Measurements from ENCODE around the gene ENAM. TPM values are rescaled to one million over a fixed set of nuclear protein-coding genes. Genes with fewer than 3 reads are reported as not detected.
"Not testable (repeated sequence)": the region's sequence is repeated elsewhere in the genome, so short reads cannot be mapped to it uniquely, and the experiment has no call there.

The ENAM gene
- total RNA-seq, 4 donors from 2014 or later = under 0.01 to 0.10 TPM; not detected in 2

- no peaks in the 10 kb centered on the region for H3K9me3 ChIP-seq
- peak in 1 of 2 donors; percentile 74 for TF ChIP-seq POLR2A (IDR thresholded peaks at IDR 0.05)
- TF ChIP-seq CTCF (IDR thresholded peaks at IDR 0.05) = peak; percentile 86 to 98 (median 93)
- H3K4me3 ChIP-seq (replicated peaks in 1 of 3) = peak within 1 kb of the TSS; percentile 77 to 98 (median 88)
- no peaks in the 10 kb centered on the region for H3K27me3 ChIP-seq
- 0 to 1% methylated on average over 63 to 70 of the region's 70 CpGs for WGBS, 2 donors
- peaks cover 26 to 30% of the 10 kb centered on the region in 2 donors for H3K4me1 ChIP-seq
- DNase-seq = peak; percentile 95 to 97
- intact Hi-C loops (cut with DNase I) = loop anchor here (10.0 kb wide), 1 partner anchor 307 kb away; the partner anchor contains the start of gene DCK
- peaks cover 0 to 2% of the 10 kb centered on the region in 2 donors for H3K36me3 ChIP-seq
- H3K27ac ChIP-seq = peak within 1 kb of the TSS; percentile 90 to 98 (median 95)
Measured at GRCh38 chr4:70687821-70688794, 59.6 kb downstream of the ENAM start, which contains the start of gene UTP3. UTP3 (plus strand) TSS chr4:70688532; CDS start chr4:70688678, 146 bp downstream.

- WGBS, 2 donors = 1 to 3% methylated on average over 19 of the region's 19 CpGs
Measured at GRCh38 chr4:70688795-70689231, 60.3 kb downstream of the ENAM start.

DNA sequence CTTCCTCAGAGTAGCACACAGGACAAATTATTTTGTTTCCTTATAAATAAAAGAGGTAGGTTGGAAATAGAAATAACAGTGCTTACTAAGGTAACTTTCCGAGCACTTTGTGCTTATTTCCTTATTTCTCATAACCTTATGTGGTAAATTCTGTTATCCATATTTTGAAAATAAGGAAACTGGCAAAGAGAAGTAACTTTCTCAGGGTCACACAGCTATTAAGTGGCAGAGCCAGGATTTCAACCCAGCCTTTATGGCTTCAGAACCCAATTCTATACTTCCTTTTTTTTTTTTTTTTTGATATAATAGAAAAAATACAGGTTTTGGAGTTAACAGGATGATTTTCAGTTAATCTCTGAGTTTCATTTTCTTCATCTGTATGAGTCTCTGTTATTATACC lies 63.1 kb downstream of the ENAM start:
- Histone ChIP-seq H3K27ac (no peak overlapping the region), H3K4me1 (peaks cover 26 to 30% of the 10 kb centered on the region in 2 donors), H3K36me3 (peaks cover 0 to 2% of the 10 kb centered on the region in 2 donors), H3K4me3 (replicated peaks in 1 of 3) (no peak overlapping the region), H3K9me3 (no peaks in the 10 kb centered on the region), H3K27me3 (no peaks in the 10 kb centered on the region)
- TF ChIP-seq POLR2A (IDR thresholded peaks at IDR 0.05) = no peak
- no peak for TF ChIP-seq CTCF (IDR thresholded peaks at IDR 0.05)
- 80 to 81% methylated on average over 1 of the region's 1 CpG for WGBS, 2 donors
- DNase-seq = no peak
- intact Hi-C loops (cut with DNase I) = no loop called here

More at GRCh38 chr4:70688795-70689231, 60.3 kb downstream of the ENAM start:
- Histone ChIP-seq H3K36me3 (peaks cover 0 to 2% of the 10 kb centered on the region in 2 donors), H3K4me1 (peaks cover 26 to 30% of the 10 kb centered on the region in 2 donors), H3K27ac (peak overlapping the region; percentile 79 to 98 (median 82)), H3K4me3 (replicated peaks in 1 of 3) (peak overlapping the region; percentile 77 to 98 (median 88)), H3K27me3 (no peaks in the 10 kb centered on the region), H3K9me3 (no peaks in the 10 kb centered on the region)
- TF ChIP-seq POLR2A (IDR thresholded peaks at IDR 0.05) (no peak), CTCF (IDR thresholded peaks at IDR 0.05) (no peak)
- intact Hi-C loops (cut with DNase I) = loop anchor here (10.0 kb wide), 1 partner anchor 306 kb away; the partner anchor contains the start of gene DCK
- no peak for DNase-seq

DNA sequence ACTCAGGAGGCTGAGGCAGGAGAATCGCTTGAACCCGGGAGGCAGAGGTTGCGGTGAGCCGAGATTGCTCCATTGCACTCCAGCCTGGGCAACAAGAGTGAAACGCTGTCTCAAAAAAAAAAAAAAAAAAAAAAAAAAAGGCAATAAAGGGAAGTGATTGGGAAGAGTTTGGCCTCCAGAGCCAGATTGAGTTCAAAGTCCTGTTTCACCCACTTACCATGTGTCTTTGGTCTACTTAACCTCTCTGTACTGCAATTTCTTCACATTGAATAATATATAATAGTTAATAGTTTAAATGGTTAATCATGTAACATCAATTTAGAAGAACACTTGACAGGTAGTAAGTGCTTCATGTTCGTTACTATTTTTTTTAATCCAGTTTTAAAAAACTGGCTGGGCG lies 66.1 kb downstream of the ENAM start:
- WGBS, 2 donors = 92 to 94% methylated on average over 7 of the region's 7 CpGs
- H3K4me1 ChIP-seq = peaks cover 17 to 19% of the 10 kb centered on the region in 2 donors
- H3K27ac ChIP-seq; H3K27me3 ChIP-seq; intact Hi-C loops (cut with DNase I); DNase-seq; H3K4me3 ChIP-seq (replicated peaks in 1 of 3); H3K9me3 ChIP-seq; H3K36me3 ChIP-seq: not testable (repeated sequence)

Other genes with a start within 250 kb of the ENAM start
- gene SMR3B, start 245.6 kb upstream of the ENAM start, total RNA-seq = not detected
- gene OPRPN, start 230.8 kb upstream of the ENAM start, total RNA-seq = not detected
- gene MUC7, start 156.5 kb upstream of the ENAM start, total RNA-seq = not detected
- gene AMTN, start 110.2 kb upstream of the ENAM start, total RNA-seq = not detected
- gene AMBN, start 36.5 kb upstream of the ENAM start, total RNA-seq = not detected
- 100 to 1,000 TPM in 1 of 4 donors, 1 to 10 TPM in 1, under 1 TPM in 1, not detected in 1; 0.67 to 154 (median 3.7) TPM for gene JCHAIN, start 37.8 kb downstream of the ENAM start, total RNA-seq
- gene UTP3, start 59.8 kb downstream of the ENAM start, total RNA-seq = 10 to 100 TPM; 12.4 to 17.7 (median 15.5) TPM
- 100 to 1,000 TPM; 148 to 242 (median 155) TPM for gene RUFY3, start 93.2 kb downstream of the ENAM start, total RNA-seq
- 10 to 100 TPM; 59.7 to 69.6 (median 67.0) TPM for gene GRSF1, start 211.1 kb downstream of the ENAM start, total RNA-seq

All from thyroid gland (tissue), 4 donors.